PC-9 (cell line): ENCODE data around the gene TTC22. TPM values are rescaled to one million over a fixed set of nuclear protein-coding genes. Genes with fewer than 3 reads are reported as not detected.

Experiments used
- BruUV-seq: library from RNA; stranded (reverse); fragments of 400-500 nt; replicated peaks from 2 replicates; lab custom pipeline; 2021; lab: Mats Ljungman, UMichigan
- CTCF ChIA-PET: fragments of 300-600 bp; sonication (Branson Sonifier 250); formaldehyde crosslinking; loops from one replicate; lab custom pipeline; 2022; ENCODE audit warnings: antibody characterized with exemption; lab: Charles Lee
- POLR2A ChIA-PET: fragments of 300-600 bp; sonication (Branson Sonifier 250); formaldehyde crosslinking; loops from one replicate; lab custom pipeline; 2022; ENCODE audit warnings: antibody characterized with exemption; ENCODE audit not compliant: unreplicated experiment; lab: Charles Lee
- DNase-seq, 2 experiments: peaks; one replicate each; pipeline versions ENCODE4 v3.0.0 to v3.0.0-alpha.2; 2015 to 2022; ENCODE audit warnings: mixed read lengths in 1 of 2
- H2AFZ ChIP-seq: fragments of 200-600 bp; sonication (generic); 2 replicates; pipeline ENCODE4 v1.8.1; 2017; ENCODE audit warnings: antibody characterized with exemption
- H3F3A ChIP-seq: fragments of 200-600 bp; sonication (generic); 2 replicates; pipeline ENCODE4 v1.8.1; 2017; ENCODE audit warnings: antibody characterized with exemption, mild to moderate bottlenecking, low read depth; ENCODE audit not compliant: insufficient read depth
- H3K27ac ChIP-seq: fragments of 200-600 bp; sonication (generic); 2 replicates; pipeline ENCODE4 v1.6.1; 2016; ENCODE audit warnings: mixed run types
- H3K27me3 ChIP-seq: fragments of 200-600 bp; sonication (generic); 2 replicates; pipeline ENCODE4 v1.6.1; 2016; ENCODE audit warnings: low read depth, mixed run types; ENCODE audit not compliant: insufficient read depth
- H3K36me3 ChIP-seq: fragments of 200-600 bp; sonication (generic); 2 replicates; pipeline ENCODE4 v1.6.1; 2016; ENCODE audit warnings: low read depth, mixed run types
- H3K4me1 ChIP-seq: fragments of 200-600 bp; sonication (generic); replicated peaks from 2 replicates; pipeline ENCODE4 v1.6.1; 2016; ENCODE audit warnings: mixed run types; ENCODE audit not compliant: insufficient read depth
- H3K4me2 ChIP-seq: fragments of 200-600 bp; sonication (generic); 2 replicates; pipeline ENCODE4 v1.6.1; 2017; ENCODE audit warnings: mixed run types
- H3K4me3 ChIP-seq: fragments of 200-600 bp; sonication (generic); 2 replicates; pipeline ENCODE4 v1.6.1; 2016; ENCODE audit warnings: mixed run types
- H3K79me2 ChIP-seq: fragments of 200-600 bp; sonication (generic); 2 replicates; pipeline ENCODE4 v1.6.1; 2017; ENCODE audit warnings: low read depth, mixed run types
- H3K9me2 ChIP-seq: fragments of 200-600 bp; sonication (generic); 2 replicates; pipeline ENCODE4 v1.8.1; 2017; ENCODE audit warnings: mild to moderate bottlenecking; ENCODE audit not compliant: insufficient read depth
- H3K9me3 ChIP-seq: fragments of 200-600 bp; sonication (generic); 2 replicates; pipeline ENCODE4 v1.8.1; 2016; ENCODE audit warnings: low read depth; ENCODE audit not compliant: insufficient read depth
- H4K20me1 ChIP-seq: fragments of 200-600 bp; sonication (generic); 2 replicates; pipeline ENCODE4 v1.8.1; 2017; ENCODE audit not compliant: insufficient read depth
- CTCF ChIP-seq: fragments of 200-600 bp; sonication (generic); conservative IDR thresholded peaks from 2 replicates; pipeline ENCODE4 v1.6.1; 2017; ENCODE audit warnings: mixed run types, antibody characterized with exemption, mild to moderate bottlenecking, moderate library complexity
- EZH2 ChIP-seq: fragments of 200-600 bp; sonication (generic); IDR thresholded peaks from 2 replicates; pipeline ENCODE4 v1.8.0; 2017; ENCODE audit warnings: antibody characterized with exemption, low read depth
- intact Hi-C: fragments of 100-400 bp; cut with micrococcal nuclease; formaldehyde crosslinking; loops from one replicate; pipeline ENCODE4 v1.10.0; 2022; ENCODE audit not compliant: unreplicated experiment
- total RNA-seq: library from RNA; stranded (reverse); gene quantifications from 2 replicates; pipeline ENCODE4 v1.2.3, GENCODE V29; 2021

Gene TTC22
- total RNA-seq, 1 experiment from 2014 or later: 26.3 TPM

GRCh38 chr1:54800041-54800898, 853 bp downstream of the TTC22 start:
- intact Hi-C loops: loop anchor here (2.0 to 10.0 kb wide), 5 partner anchors 35 to 393 kb away; partner anchors contain the start of genes PARS2 and SSBP3
- Histone ChIP-seq H4K20me1 (no peaks in the 10 kb centered on the region; the same call in 1 of the 2 replicates), H3K27me3 (no peaks in the 10 kb centered on the region), H3K36me3 (no peaks in the 10 kb centered on the region), H3K4me1 (peaks cover 80% of the 10 kb centered on the region), H3K9me2 (no peaks in the 10 kb centered on the region), H3K4me3 (peak overlapping the region; percentile 86), H3F3A (peaks cover 51% of the 10 kb centered on the region), H3K4me2 (peak overlapping the region; percentile 98), H2AFZ (peak overlapping the region; percentile 92), H3K79me2 (peaks cover 49% of the 10 kb centered on the region), H3K27ac (peak overlapping the region; percentile 76), H3K9me3 (no peaks in the 10 kb centered on the region)
- no peak for TF ChIP-seq EZH2
- no peak for TF ChIP-seq CTCF
- TSS peak; percentile 35 for BruUV-seq
- peak in 1 of 2 experiments; percentile 29 for DNase-seq
- CTCF ChIA-PET: interaction anchor here (0.5 to 1.6 kb wide), 7 partner anchors 17 to 547 kb away, joined by 3 to 6 read pairs (median 3); no protein-coding TSS in a partner anchor
- POLR2A ChIA-PET: interaction anchor here (0.6 to 0.7 kb wide), 3 partner anchors 34 to 739 kb away, joined by 3 to 7 read pairs (median 4); no protein-coding TSS in a partner anchor

DNA sequence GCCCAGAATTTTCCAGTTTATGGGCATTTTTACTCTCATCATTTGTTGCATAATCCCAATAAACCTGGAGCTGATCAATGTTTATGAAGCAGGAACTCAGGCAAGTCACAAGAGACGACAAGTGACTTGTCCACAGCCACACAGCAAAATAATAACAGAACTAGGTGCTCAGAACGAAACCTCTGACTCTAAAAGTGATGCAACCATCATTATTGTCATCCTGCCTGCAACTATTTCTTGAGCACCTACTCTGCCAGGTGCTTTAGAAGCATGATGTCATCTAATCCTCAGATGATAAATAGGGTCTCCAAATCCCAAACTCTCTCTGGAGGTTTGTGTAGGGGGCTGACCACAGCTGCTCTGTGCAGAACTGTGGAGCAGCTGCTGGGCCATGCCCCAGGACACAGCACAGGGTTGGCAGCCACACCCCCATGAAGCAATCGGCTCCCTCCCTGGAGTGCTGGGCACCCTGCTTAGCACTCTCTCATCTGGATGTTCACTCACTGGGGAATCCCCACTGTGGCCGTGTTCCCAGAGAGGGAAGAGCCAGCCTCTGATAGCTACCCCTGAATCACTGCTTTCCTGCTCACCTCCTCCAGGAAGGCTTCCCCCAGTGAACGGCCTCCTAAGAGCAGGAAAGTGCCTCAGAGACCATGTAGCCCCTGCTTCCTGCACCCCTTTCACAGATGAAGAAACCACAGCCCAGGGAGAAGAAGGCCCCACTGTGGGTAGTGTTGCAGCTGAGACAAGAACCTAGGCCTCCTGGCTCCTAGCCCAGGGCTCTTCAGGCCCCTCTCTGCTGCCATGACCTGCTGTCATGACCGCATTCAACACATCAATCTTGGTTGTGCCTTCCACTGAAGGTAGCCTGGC, 2.1 kb downstream of the TTC22 start:
- POLR2A ChIA-PET: no interaction called here
- no TSS peak for BruUV-seq
- DNase-seq: peak; percentile 14 to 39
- no peak overlapping the region for H2AFZ ChIP-seq
- H3K9me3 ChIP-seq: no peaks in the 10 kb centered on the region
- peak overlapping the region; percentile 98 for H3K4me2 ChIP-seq
- H3K9me2 ChIP-seq: no peaks in the 10 kb centered on the region
- no peak for TF ChIP-seq EZH2
- TF ChIP-seq CTCF: no peak
- H3K36me3 ChIP-seq: no peaks in the 10 kb centered on the region
- no peaks in the 10 kb centered on the region for H3K27me3 ChIP-seq
- H4K20me1 ChIP-seq: no peaks in the 10 kb centered on the region; the same call in 1 of the 2 replicates
- H3K79me2 ChIP-seq: peaks cover 52% of the 10 kb centered on the region
- CTCF ChIA-PET: interaction anchor here (0.9 kb wide), 1 partner anchor 30 kb away, joined by 3 read pairs; no protein-coding TSS in a partner anchor
- peak overlapping the region; percentile 76 for H3K27ac ChIP-seq
- intact Hi-C loops: loop anchor here (5.0 kb wide), 1 partner anchor 82 kb away; the partner anchor contains the start of gene TTC4
- H3K4me3 ChIP-seq: peak overlapping the region; percentile 86
- peaks cover 80% of the 10 kb centered on the region for H3K4me1 ChIP-seq
- peaks cover 49% of the 10 kb centered on the region for H3F3A ChIP-seq

DNA sequence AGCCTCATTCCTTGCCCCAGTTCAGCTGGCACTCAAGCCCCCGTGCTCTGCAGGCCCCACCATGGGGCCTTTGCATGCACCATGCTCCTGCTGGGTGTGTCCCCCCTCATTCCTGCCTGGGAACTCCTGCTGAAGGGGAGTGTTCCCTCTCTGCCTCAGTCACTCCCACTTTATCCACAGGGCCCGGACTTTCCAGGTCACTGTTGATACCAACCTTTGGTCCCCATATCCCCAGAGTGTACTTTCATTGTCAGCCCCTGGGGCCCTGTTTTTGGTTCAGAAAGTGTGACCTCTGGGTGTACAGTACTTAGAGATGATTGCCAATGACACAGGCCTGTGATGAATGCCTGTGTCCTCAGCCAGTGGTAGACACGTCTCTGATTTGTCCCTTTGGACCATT, 2.9 kb downstream of the TTC22 start:
- H2AFZ ChIP-seq: no peak overlapping the region
- TF ChIP-seq CTCF (no peak), EZH2 (no peak)
- DNase-seq: peak in 1 of 2 experiments; percentile 13
- intact Hi-C loops: loop anchor here (5.0 kb wide), 1 partner anchor 81 kb away; the partner anchor contains the start of gene TTC4
- no peaks in the 10 kb centered on the region; the same call in 1 of the 2 replicates for H4K20me1 ChIP-seq
- H3F3A ChIP-seq: peaks cover 49% of the 10 kb centered on the region
- ChIA-PET CTCF (no interaction called here), POLR2A (no interaction called here)
- H3K27ac ChIP-seq: no peak overlapping the region
- no TSS peak for BruUV-seq
- H3K9me3 ChIP-seq: no peaks in the 10 kb centered on the region
- H3K4me2 ChIP-seq: peak overlapping the region; percentile 98; the same call in 1 of the 2 replicates
- peaks cover 77% of the 10 kb centered on the region for H3K4me1 ChIP-seq
- no peaks in the 10 kb centered on the region for H3K9me2 ChIP-seq
- no peaks in the 10 kb centered on the region for H3K27me3 ChIP-seq
- H3K4me3 ChIP-seq: no peak overlapping the region; the same call in 1 of the 2 replicates
- 0 out of 2 replicates have a peak, but pooled peaks cover 5% of the 10 kb centered on the region for H3K36me3 ChIP-seq
- peaks cover 60% of the 10 kb centered on the region for H3K79me2 ChIP-seq
